Endothelial cell of umbilical vein (primary cell): Measurements from ENCODE around the gene TENT4A. TPM values are rescaled to one million over a fixed set of nuclear protein-coding genes. Genes with fewer than 3 reads are reported as not detected.

Source experiments
- BruUV-seq: library from RNA; stranded (reverse); fragments of 400-500 nt; replicated peaks from 2 replicates; lab custom pipeline; 2021; lab: Mats Ljungman, UMichigan
- CTCF ChIA-PET: fragments of 300-600, 350-600 bp; sonication (Branson Sonifier 250); formaldehyde crosslinking; loops from one replicate; lab custom pipeline; 2021; ENCODE audit warnings: antibody characterized with exemption, inconsistent platforms; lab: Charles Lee
- POLR2A ChIA-PET: fragments of 300-600, 350-600 bp; sonication (Branson Sonifier 250); formaldehyde crosslinking; loops from one replicate; lab custom pipeline; 2021; ENCODE audit warnings: antibody characterized with exemption, inconsistent platforms; lab: Charles Lee
- DNase-seq: peaks from one replicate; pipeline ENCODE4 v3.0.0-alpha.2; 2011; ENCODE audit warnings: low read depth, low spot score
- FAIRE-seq: peaks from 2 replicates; lab custom pipeline; 2011; peaks lifted over from hg19 to GRCh38; lab: Jason Lieb, UNC
- H2AFZ ChIP-seq: 2 replicates; pipeline ENCODE4 v1.6.0; 2012; ENCODE audit warnings: low read depth, low read length, control low read depth, inconsistent platforms
- H3K27ac ChIP-seq: 2 replicates; pipeline ENCODE4 v1.5.1; 2011; ENCODE audit warnings: low read depth, mild to moderate bottlenecking, control low read depth, low read length, moderate library complexity; ENCODE audit not compliant: insufficient read depth
- H3K27me3 ChIP-seq, 2 experiments: 2 replicates each; pipeline versions ENCODE4 v1.6.0 to v1.6.1; 2011; ENCODE audit warnings: low read length in 2 of 2, mixed read lengths in 1 of 2; ENCODE audit not compliant: control insufficient read depth in 2 of 2, insufficient read depth in 2 of 2
- H3K36me3 ChIP-seq, 2 experiments: 2 replicates in 1 of 2; 3 replicates in 1 of 2; pipeline ENCODE4 v1.5.1; 2011; ENCODE audit warnings: low read length in 2 of 2, mild to moderate bottlenecking in 1 of 2, moderate library complexity in 1 of 2; ENCODE audit not compliant: control insufficient read depth in 2 of 2, insufficient read depth in 2 of 2; ENCODE audit errors: extremely low read depth in 1 of 2
- H3K4me1 ChIP-seq: 3 replicates; pipeline ENCODE4 v1.5.1; 2011; ENCODE audit warnings: mild to moderate bottlenecking, low read length; ENCODE audit not compliant: control insufficient read depth, insufficient read depth; ENCODE audit errors: extremely low read depth
- H3K4me2 ChIP-seq: 2 replicates; pipeline ENCODE4 v1.6.1; 2011; ENCODE audit warnings: low read length, control low read depth, mixed read lengths; ENCODE audit not compliant: insufficient read depth
- H3K4me3 ChIP-seq, 3 experiments: fragments of 200-600 bp in 1 of 3; sonication (generic), shearing (Covaris generic) in 1 of 3; replicated peaks in 1 of 3; 2 replicates each; pipeline ENCODE4 v1.5.1; 2011 to 2016; ENCODE audit warnings: control low read depth in 3 of 3, low read length in 3 of 3, mild to moderate bottlenecking in 2 of 3, inconsistent platforms in 1 of 3, low read depth in 1 of 3, moderate library complexity in 1 of 3; ENCODE audit not compliant: insufficient read depth in 1 of 3
- H3K79me2 ChIP-seq: 2 replicates; pipeline ENCODE4 v1.6.0; 2012; ENCODE audit warnings: low read length, inconsistent platforms; ENCODE audit not compliant: control insufficient read depth, insufficient read depth
- H3K9ac ChIP-seq: replicated peaks from 2 replicates; pipeline ENCODE3; 2011; ENCODE audit warnings: low read length, control low read depth; ENCODE audit not compliant: insufficient read depth; ENCODE audit errors: extremely low read depth
- H3K9me1 ChIP-seq: replicated peaks from 3 replicates; pipeline ENCODE4 v1.6.0; 2011; ENCODE audit warnings: mild to moderate bottlenecking, low read length; ENCODE audit not compliant: control insufficient read depth, insufficient read depth; ENCODE audit errors: extremely low read depth
- H3K9me3 ChIP-seq: replicated peaks from 2 replicates; pipeline ENCODE4 v1.5.1; 2012; ENCODE audit warnings: low read length, inconsistent platforms; ENCODE audit not compliant: control insufficient read depth, insufficient read depth
- H4K20me1 ChIP-seq: replicated peaks from 2 replicates; pipeline ENCODE3; 2011; ENCODE audit warnings: mild to moderate bottlenecking, low read length; ENCODE audit not compliant: control insufficient read depth, insufficient read depth; ENCODE audit errors: extremely low read depth
- EZH2 ChIP-seq: IDR thresholded peaks from 2 replicates; pipeline ENCODE4 v1.6.1; 2012; ENCODE audit warnings: borderline replicate concordance, low read depth, mild to moderate bottlenecking, moderate library complexity, low read length, inconsistent platforms; ENCODE audit not compliant: severe bottlenecking
- FOS ChIP-seq: IDR thresholded peaks from 2 replicates; pipeline ENCODE4 v1.6.1; 2011; ENCODE audit warnings: mild to moderate bottlenecking, low read length, moderate library complexity, borderline replicate concordance; ENCODE audit not compliant: insufficient read depth
- GATA2 ChIP-seq: IDR thresholded peaks from 2 replicates; pipeline ENCODE4 v1.7.0; 2011; ENCODE audit warnings: low read depth, mild to moderate bottlenecking, moderate library complexity, mixed read lengths, low read length; ENCODE audit not compliant: insufficient read length, insufficient read depth
- JUN ChIP-seq: IDR thresholded peaks from 2 replicates; pipeline ENCODE4 v1.6.1; 2011; ENCODE audit warnings: borderline replicate concordance, low read depth; ENCODE audit not compliant: insufficient read length, insufficient read depth
- MAX ChIP-seq: IDR thresholded peaks from 2 replicates; pipeline ENCODE4 v1.6.1; 2011; ENCODE audit not compliant: insufficient read depth, insufficient read length
- MYC ChIP-seq: IDR thresholded peaks from one replicate; pipeline ENCODE4 v1.6.1; 2011; ENCODE audit warnings: mild to moderate bottlenecking, low read depth, low read length
- POLR2A ChIP-seq: IDR thresholded peaks from 2 replicates; pipeline ENCODE4 v1.6.1; 2012; ENCODE audit warnings: low read depth, mild to moderate bottlenecking, control low read depth, low read length
- POLR2AphosphoS5 ChIP-seq: IDR thresholded peaks from 2 replicates; pipeline ENCODE4 v1.6.1; 2012; ENCODE audit warnings: low read depth, mild to moderate bottlenecking, control low read depth, low read length, moderate library complexity; ENCODE audit not compliant: insufficient read depth
- dilution Hi-C: fragments of 300-500 bp; cut with MboI; formaldehyde crosslinking; loops from one replicate; pipeline ENCODE4 v1.15.0; 2019; ENCODE audit warnings: low sequenced_read_pairs; ENCODE audit not compliant: extremely low pct_ligation_motif_present
- intact Hi-C: fragments of 100-400 bp; cut with micrococcal nuclease; formaldehyde crosslinking; loops from one replicate; pipeline ENCODE4 v1.10.0; 2022
- polyA plus RNA-seq, 4 experiments: library from polyadenylated mRNA; depleted of rRNA in 3 of 4; stranded (reverse) in 3 of 4; unstranded in 1 of 4; fragments of >200 nt; gene quantifications; 2 replicates each; pipeline versions ENCODE4 v1.2.1 to v1.2.3, GENCODE V29; 2011 to 2012; ENCODE audit warnings: missing spikeins in 1 of 4
- total RNA-seq: library from RNA; stranded (reverse); gene quantifications from 2 replicates; pipeline ENCODE4 v1.2.3, GENCODE V29; 2021
- TF ChIP-seq, protein P1 (sequence below), 2 donors: IDR thresholded peaks; 1 replicate in 1 of 2; 2 replicates in 1 of 2; pipeline ENCODE4 v1.5.1; 2011; ENCODE audit warnings: low read length in 2 of 2, mild to moderate bottlenecking in 2 of 2, moderate library complexity in 2 of 2, control low read depth in 1 of 2, inconsistent platforms in 1 of 2, low read depth in 1 of 2; ENCODE audit not compliant: insufficient read depth in 1 of 2; ENCODE audit errors: extremely low read depth in 1 of 2

Gene TENT4A
- total and polyA plus RNA-seq, 2 donors (not counting 3 experiments of a cell fraction or from before 2014, with no cell fraction given): 10.2 to 35.4 TPM

GRCh38 chr5:6705088-6705487 is 8.1 kb upstream of the TENT4A start:
- Histone ChIP-seq H3K27ac (no peak overlapping the region), H3K9me1 (no peaks in the 10 kb centered on the region), H3K9me3 (no peaks in the 10 kb centered on the region), H3K4me2 (no peak overlapping the region), H3K27me3 (no peaks in the 10 kb centered on the region), H2AFZ (no peak overlapping the region), H3K4me1 (no peaks in the 10 kb centered on the region), H3K4me3 (no peak overlapping the region), H3K79me2 (no peaks in the 10 kb centered on the region), H3K36me3 (no peaks in the 10 kb centered on the region), H4K20me1 (no peaks in the 10 kb centered on the region), H3K9ac (no peak overlapping the region)
- ChIA-PET CTCF (interaction anchor here (1.4 kb wide), 1 partner anchor 61 kb away, joined by 3 read pairs; no protein-coding TSS in a partner anchor), POLR2A (interaction anchor here (0.8 kb wide), 1 partner anchor 8 kb away, joined by 3 read pairs; the partner anchor contains the start of gene TENT4A)
- intact Hi-C loops (no loop called here), dilution Hi-C loops (no loop called here)
- no peak for DNase-seq
- no TSS peak for BruUV-seq
- FAIRE-seq: no peak
- TF ChIP-seq MYC: no peak
- no peak for TF ChIP-seq MAX
- no peak for TF ChIP-seq FOS
- no peak for TF ChIP-seq POLR2A
- no peak for TF ChIP-seq POLR2AphosphoS5
- TF ChIP-seq GATA2: no peak
- TF ChIP-seq, protein P1, sequence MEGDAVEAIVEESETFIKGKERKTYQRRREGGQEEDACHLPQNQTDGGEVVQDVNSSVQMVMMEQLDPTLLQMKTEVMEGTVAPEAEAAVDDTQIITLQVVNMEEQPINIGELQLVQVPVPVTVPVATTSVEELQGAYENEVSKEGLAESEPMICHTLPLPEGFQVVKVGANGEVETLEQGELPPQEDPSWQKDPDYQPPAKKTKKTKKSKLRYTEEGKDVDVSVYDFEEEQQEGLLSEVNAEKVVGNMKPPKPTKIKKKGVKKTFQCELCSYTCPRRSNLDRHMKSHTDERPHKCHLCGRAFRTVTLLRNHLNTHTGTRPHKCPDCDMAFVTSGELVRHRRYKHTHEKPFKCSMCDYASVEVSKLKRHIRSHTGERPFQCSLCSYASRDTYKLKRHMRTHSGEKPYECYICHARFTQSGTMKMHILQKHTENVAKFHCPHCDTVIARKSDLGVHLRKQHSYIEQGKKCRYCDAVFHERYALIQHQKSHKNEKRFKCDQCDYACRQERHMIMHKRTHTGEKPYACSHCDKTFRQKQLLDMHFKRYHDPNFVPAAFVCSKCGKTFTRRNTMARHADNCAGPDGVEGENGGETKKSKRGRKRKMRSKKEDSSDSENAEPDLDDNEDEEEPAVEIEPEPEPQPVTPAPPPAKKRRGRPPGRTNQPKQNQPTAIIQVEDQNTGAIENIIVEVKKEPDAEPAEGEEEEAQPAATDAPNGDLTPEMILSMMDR (IDR thresholded peaks at IDR 0.05; ENCODE audit: extremely low read depth in 1 of 2, insufficient read depth in 1 of 2, low read depth in 1 of 2, low read length in 2 of 2): no peak
- no peak for TF ChIP-seq EZH2
- no peak for TF ChIP-seq JUN
